Gastrocnemius medialis (tissue), 4 donors: Measurements from ENCODE around the gene KLHL18. TPM values are rescaled to one million over a fixed set of nuclear protein-coding genes. Genes with fewer than 3 reads are reported as not detected.
"Not testable (repeated sequence)": the region's sequence is repeated elsewhere in the genome, so short reads cannot be mapped to it uniquely, and the experiment has no call there.

ENCODE experiments used
- ATAC-seq, 2 donors: fragments of 150-250 bp; one replicate each; pipeline ENCODE4 v1.9.1; 2016
- DNase-seq, 2 donors: peaks; one replicate each; pipeline ENCODE4 v3.0.0-alpha.2; 2019
- H3K27ac ChIP-seq, 4 donors: fragments of 200-600 bp; sonication (generic); 1 replicate in 1 of 4; 2 replicates in 3 of 4; pipeline ENCODE4 v1.5.1; 2016 to 2018; ENCODE audit warnings: mild to moderate bottlenecking in 2 of 4, moderate library complexity in 1 of 4
- H3K27me3 ChIP-seq, 3 donors: fragments of 200-600 bp; sonication (generic) in 2 of 3; 1 replicate in 1 of 3; 2 replicates in 2 of 3; pipeline versions ENCODE4 v1.5.1 to v1.6.0; 2016 to 2019; ENCODE audit warnings: mild to moderate bottlenecking in 1 of 3, moderate library complexity in 1 of 3
- H3K36me3 ChIP-seq, 2 donors: fragments of 200-600 bp; sonication (generic) in 1 of 2; one replicate each; pipeline ENCODE4 v1.5.1; 2017 to 2018
- H3K4me1 ChIP-seq, 2 donors: fragments of 200-600 bp; sonication (generic) in 1 of 2; one replicate each; pipeline ENCODE4 v1.5.1; 2016 to 2017; ENCODE audit warnings: mild to moderate bottlenecking in 2 of 2
- H3K4me3 ChIP-seq, 4 donors: fragments of 200-600 bp; sonication (generic) in 3 of 4; 1 replicate in 1 of 4; 2 replicates in 3 of 4; pipeline ENCODE4 v1.5.1; 2016 to 2019; ENCODE audit warnings: mild to moderate bottlenecking in 2 of 4
- H3K9me3 ChIP-seq, 3 donors: fragments of 200-600 bp; sonication (generic) in 2 of 3; 1 replicate in 1 of 3; 2 replicates in 2 of 3; pipeline ENCODE4 v1.5.1; 2016 to 2019
- POLR2A ChIP-seq, 2 donors: fragments of 450-650 bp; IDR thresholded peaks; one replicate each; pipeline ENCODE4 v1.6.1; 2017; ENCODE audit warnings: antibody characterized with exemption in 2 of 2, mild to moderate bottlenecking in 2 of 2, moderate library complexity in 2 of 2
- in situ Hi-C, 4 donors: fragments of 200-750 bp; cut with MboI; loops; one replicate each; pipeline versions ENCODE4 v1.15.0 to v1.8.0; 2017; ENCODE audit warnings: low sequenced_read_pairs in 4 of 4
- intact Hi-C: fragments of 100-400 bp; cut with DNase I; formaldehyde crosslinking; loops from one replicate; pipeline ENCODE4 v1.15.1; 2023; ENCODE audit warnings: low total_unique reads
- total RNA-seq, 4 donors: library from RNA; depleted of rRNA; stranded (reverse); fragments of >200 nt; gene quantifications; one replicate each; pipeline versions ENCODE4 v1.1.0 to v1.2.3, GENCODE V29; 2016
- TF ChIP-seq, protein P1 (sequence below), 5 experiments: fragments of 450-650 bp in 3 of 5; fragments of 200-600 bp in 2 of 5; sonication (generic) in 2 of 5; IDR thresholded peaks in 4 of 5; conservative IDR thresholded peaks in 1 of 5; 1 replicate in 4 of 5; 2 replicates in 1 of 5; pipeline ENCODE4 v1.5.1; 2016 to 2019; ENCODE audit warnings: antibody characterized with exemption in 5 of 5, mild to moderate bottlenecking in 3 of 5, moderate library complexity in 3 of 5

The KLHL18 gene
- total RNA-seq, 4 donors from 2014 or later = 19.0 to 26.3 (median 22.4) TPM

DNA sequence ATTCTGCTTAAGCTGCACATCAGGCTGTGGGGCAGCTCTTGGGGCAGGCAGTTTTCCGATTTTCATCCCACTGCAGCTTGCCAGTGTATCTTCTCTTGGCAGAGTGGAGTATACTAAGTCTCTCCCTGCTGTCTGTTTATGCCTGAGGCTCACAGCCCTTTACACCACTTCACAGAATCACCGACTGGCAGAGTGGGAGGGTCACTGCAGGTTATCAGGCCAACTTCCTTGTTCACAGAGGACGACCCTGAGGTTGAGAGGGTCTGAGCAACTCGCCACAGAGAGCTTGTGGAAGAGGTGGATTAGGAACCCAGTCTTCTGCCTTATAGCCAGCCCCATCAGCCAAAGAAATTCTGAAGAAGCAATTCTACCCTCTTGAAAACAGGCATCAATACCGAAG lies 31.1 kb upstream of the KLHL18 start:
- in situ Hi-C loops (loop anchor here in 2 of 4 donors (10.0 kb wide), 1 partner anchor 73 kb away; no protein-coding TSS in a partner anchor), intact Hi-C loops (loop anchor here (2.0 kb wide), 1 partner anchor 119 kb away; no protein-coding TSS in a partner anchor)
- ATAC-seq (no peak), DNase-seq (no peak)
- Histone ChIP-seq H3K4me1 (peaks cover 0 to 2% of the 10 kb centered on the region in 2 donors), H3K9me3 (no peaks in the 10 kb centered on the region), H3K36me3 (no peaks in the 10 kb centered on the region), H3K27ac (no peak overlapping the region), H3K4me3 (no peak overlapping the region), H3K27me3 (no peaks in the 10 kb centered on the region)
- TF ChIP-seq POLR2A (IDR thresholded peaks at IDR 0.05) = no peak
- TF ChIP-seq, protein P1, sequence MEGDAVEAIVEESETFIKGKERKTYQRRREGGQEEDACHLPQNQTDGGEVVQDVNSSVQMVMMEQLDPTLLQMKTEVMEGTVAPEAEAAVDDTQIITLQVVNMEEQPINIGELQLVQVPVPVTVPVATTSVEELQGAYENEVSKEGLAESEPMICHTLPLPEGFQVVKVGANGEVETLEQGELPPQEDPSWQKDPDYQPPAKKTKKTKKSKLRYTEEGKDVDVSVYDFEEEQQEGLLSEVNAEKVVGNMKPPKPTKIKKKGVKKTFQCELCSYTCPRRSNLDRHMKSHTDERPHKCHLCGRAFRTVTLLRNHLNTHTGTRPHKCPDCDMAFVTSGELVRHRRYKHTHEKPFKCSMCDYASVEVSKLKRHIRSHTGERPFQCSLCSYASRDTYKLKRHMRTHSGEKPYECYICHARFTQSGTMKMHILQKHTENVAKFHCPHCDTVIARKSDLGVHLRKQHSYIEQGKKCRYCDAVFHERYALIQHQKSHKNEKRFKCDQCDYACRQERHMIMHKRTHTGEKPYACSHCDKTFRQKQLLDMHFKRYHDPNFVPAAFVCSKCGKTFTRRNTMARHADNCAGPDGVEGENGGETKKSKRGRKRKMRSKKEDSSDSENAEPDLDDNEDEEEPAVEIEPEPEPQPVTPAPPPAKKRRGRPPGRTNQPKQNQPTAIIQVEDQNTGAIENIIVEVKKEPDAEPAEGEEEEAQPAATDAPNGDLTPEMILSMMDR (IDR thresholded peaks at IDR 0.05 in 4 of 5, conservative IDR thresholded peaks at IDR 0.05 in 1 of 5) = no peak

DNA sequence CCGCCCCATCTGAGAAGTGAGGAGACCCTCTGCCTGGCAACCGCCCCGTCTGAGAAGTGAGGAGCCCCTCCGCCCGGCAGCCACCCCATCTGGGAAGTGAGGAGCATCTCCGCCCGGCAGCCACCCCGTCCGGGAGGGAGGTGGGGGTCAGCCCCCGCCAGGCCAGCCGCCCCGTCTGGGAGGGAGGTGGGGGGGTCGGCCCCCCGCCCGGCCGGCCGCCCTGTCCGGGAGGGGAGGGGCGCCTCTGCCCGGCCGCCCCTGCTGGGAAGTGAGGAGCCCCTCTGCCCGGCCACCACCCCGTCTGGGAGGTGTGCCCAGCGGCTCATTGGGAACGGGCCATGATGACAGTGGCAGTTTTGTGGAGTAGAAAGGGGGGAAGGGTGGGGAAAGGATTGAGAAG lies 26.4 kb upstream of the KLHL18 start:
- DNase-seq, H3K27me3 ChIP-seq, intact Hi-C loops, H3K4me3 ChIP-seq, H3K36me3 ChIP-seq, ATAC-seq, H3K9me3 ChIP-seq, H3K27ac ChIP-seq, H3K4me1 ChIP-seq: not testable (repeated sequence)
- in situ Hi-C loops = loop anchor here in 2 of 4 donors (10.0 kb wide), 1 partner anchor 68 kb away; no protein-coding TSS in a partner anchor

DNA sequence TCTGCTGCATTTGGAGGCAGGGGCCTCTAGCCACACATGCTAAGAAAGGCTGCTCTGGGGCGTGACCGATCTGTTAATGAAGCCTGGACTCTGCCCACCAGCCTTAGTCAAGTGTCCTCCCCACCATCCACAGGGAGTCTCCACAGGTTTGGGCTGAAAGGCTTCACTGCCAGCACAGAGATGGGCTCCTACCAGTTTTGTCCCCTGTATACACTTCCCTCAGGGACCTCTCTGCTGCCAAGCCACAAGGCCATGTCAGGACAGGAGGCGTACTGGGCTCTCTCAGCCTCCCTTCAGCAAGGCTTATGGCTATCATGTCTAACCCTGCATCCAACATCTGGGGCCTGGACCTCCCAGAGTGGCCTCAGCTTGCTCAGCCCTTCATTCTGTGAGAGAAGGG lies 23.6 kb upstream of the KLHL18 start:
- no peak for DNase-seq
- H3K27ac ChIP-seq = no peak overlapping the region
- intact Hi-C loops = no loop called here

DNA sequence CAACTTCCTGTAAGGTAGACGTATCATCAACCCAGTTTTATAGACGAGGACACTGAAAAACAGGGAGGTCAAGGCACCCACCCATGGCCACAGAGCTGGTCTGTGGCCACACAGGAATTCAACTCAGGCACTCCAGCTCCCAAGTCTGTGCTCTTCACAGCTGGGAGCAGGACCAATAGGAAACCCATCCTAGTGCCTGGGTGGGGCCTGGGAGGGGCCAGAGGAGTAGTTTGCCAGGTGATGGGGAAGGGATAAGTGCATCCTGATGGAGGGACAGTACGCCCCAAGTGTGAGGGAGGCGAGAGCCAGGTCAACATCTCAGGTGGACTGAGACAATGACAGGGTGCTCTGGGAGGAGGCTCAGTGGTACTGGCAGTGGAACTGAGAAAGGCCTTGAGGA lies 22.1 kb upstream of the KLHL18 start:
- DNase-seq (no peak), ATAC-seq (no peak)
- Histone ChIP-seq H3K27me3 (no peaks in the 10 kb centered on the region), H3K36me3 (no peaks in the 10 kb centered on the region), H3K4me3 (no peak overlapping the region), H3K27ac (no peak overlapping the region), H3K4me1 (peaks cover 0 to 2% of the 10 kb centered on the region in 2 donors), H3K9me3 (no peaks in the 10 kb centered on the region)
- in situ Hi-C loops (no loop called here), intact Hi-C loops (no loop called here)
- no peak for TF ChIP-seq POLR2A (IDR thresholded peaks at IDR 0.05)
- TF ChIP-seq, protein P1 (IDR thresholded peaks at IDR 0.05 in 4 of 5, conservative IDR thresholded peaks at IDR 0.05 in 1 of 5) = no peak

More for the DNA sequence above, 23.6 kb upstream of the KLHL18 start:
- Histone ChIP-seq H3K9me3 (no peaks in the 10 kb centered on the region), H3K36me3 (no peaks in the 10 kb centered on the region), H3K27me3 (no peaks in the 10 kb centered on the region), H3K4me1 (no peaks in the 10 kb centered on the region), H3K4me3 (no peak overlapping the region)
- TF ChIP-seq, protein P1 (IDR thresholded peaks at IDR 0.05 in 4 of 5, conservative IDR thresholded peaks at IDR 0.05 in 1 of 5) = no peak
- TF ChIP-seq POLR2A (IDR thresholded peaks at IDR 0.05) = no peak
- in situ Hi-C loops = loop anchor here in 2 of 4 donors (10.0 kb wide), 1 partner anchor 66 kb away; no protein-coding TSS in a partner anchor
- no peak for ATAC-seq

DNA sequence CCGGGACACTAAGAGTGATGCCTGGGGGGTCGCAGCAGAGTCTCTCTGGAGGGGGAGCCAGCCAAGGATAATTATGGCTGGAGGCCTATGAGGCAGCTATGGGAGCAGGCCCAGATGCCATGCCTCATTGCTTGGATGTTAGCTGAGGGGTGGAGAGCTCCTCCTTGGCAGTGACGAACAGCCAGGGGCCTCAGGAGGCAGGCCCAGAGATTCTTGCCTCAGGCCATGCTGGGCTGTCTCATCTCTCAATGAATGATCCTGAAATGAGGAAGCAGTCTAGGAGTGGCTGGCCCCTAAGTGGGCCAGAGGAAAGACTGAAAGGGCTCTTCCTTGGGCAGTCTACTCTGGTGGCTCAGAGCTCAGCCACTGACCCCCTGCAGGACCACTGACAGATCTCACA lies 21.4 kb upstream of the KLHL18 start:
- intact Hi-C loops (no loop called here), in situ Hi-C loops (no loop called here)
- Histone ChIP-seq H3K27me3 (no peaks in the 10 kb centered on the region), H3K4me3 (no peak overlapping the region), H3K36me3 (no peaks in the 10 kb centered on the region), H3K9me3 (no peaks in the 10 kb centered on the region), H3K4me1 (peaks cover under 1 to 9% of the 10 kb centered on the region in 2 donors), H3K27ac (no peak overlapping the region)
- TF ChIP-seq POLR2A (IDR thresholded peaks at IDR 0.05) = no peak
- DNase-seq (no peak), ATAC-seq (no peak)

DNA sequence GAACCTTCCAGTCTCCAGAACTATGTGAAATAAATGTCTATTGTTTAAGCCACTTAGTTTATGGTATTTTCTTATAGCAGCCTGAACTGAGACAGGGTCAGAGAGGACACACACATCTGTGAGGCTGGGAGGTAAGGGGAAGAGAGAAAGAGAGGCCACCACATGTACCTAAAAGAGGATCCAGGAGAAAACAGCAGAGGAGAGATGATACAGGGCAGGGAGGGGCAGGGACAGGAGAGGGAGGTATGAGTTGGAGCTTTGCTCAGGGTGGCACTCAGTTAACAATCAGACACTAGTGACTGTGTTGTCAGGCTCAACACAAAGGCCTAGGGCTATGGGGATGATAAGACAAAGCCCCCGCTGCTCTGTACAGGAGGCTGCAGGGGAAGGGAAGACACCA lies 17.7 kb upstream of the KLHL18 start:
- H3K4me1 ChIP-seq = peaks cover 5 to 19% of the 10 kb centered on the region in 2 donors
- TF ChIP-seq, protein P1 (IDR thresholded peaks at IDR 0.05 in 4 of 5, conservative IDR thresholded peaks at IDR 0.05 in 1 of 5) = no peak
- no peak for TF ChIP-seq POLR2A (IDR thresholded peaks at IDR 0.05)
- no peak for ATAC-seq
- no peak for DNase-seq
- no peak overlapping the region for H3K27ac ChIP-seq
- intact Hi-C loops = no loop called here
- H3K36me3 ChIP-seq = no peaks in the 10 kb centered on the region
- H3K27me3 ChIP-seq = no peaks in the 10 kb centered on the region
- in situ Hi-C loops = no loop called here
- no peaks in the 10 kb centered on the region for H3K9me3 ChIP-seq
- no peak overlapping the region for H3K4me3 ChIP-seq
